DND-41 (cell line): ENCODE data around the gene LMO2.

ENCODE experiments used
- CTCF ChIP-seq: IDR thresholded peaks from 2 replicates; pipeline ENCODE4 v1.5.1; 2012; ENCODE audit warnings: borderline replicate concordance, low read length, moderate library complexity, mild to moderate bottlenecking; ENCODE audit not compliant: poor library complexity, severe bottlenecking; ENCODE audit errors: extremely low read depth
- EZH2 ChIP-seq: IDR thresholded peaks from 3 replicates; pipeline ENCODE4 v1.6.1; 2012; ENCODE audit warnings: borderline replicate concordance, low read depth, mild to moderate bottlenecking, moderate library complexity, low read length, inconsistent platforms; ENCODE audit not compliant: severe bottlenecking

GRCh38 chr11:33864479-33864878 lies 27.4 kb downstream of the LMO2 start:
- TF ChIP-seq CTCF: no peak
- TF ChIP-seq EZH2: no peak
